Small intestine (tissue), 7 donors: Measurements from ENCODE around the gene PHYHIPL. TPM values are rescaled to one million over a fixed set of nuclear protein-coding genes. Genes with fewer than 3 reads are reported as not detected.

Experiments
- DNase-seq, 2 donors: peaks; one replicate each; pipeline versions ENCODE4 v3.0.0 to v3.0.0-alpha.2; 2013
- FAIRE-seq: peaks from 2 replicates; lab custom pipeline; 2012; peaks lifted over from hg19 to GRCh38; lab: Jason Lieb, UNC
- H3K27ac ChIP-seq, 3 donors: one replicate each; pipeline ENCODE4 v1.5.1; 2013; ENCODE audit warnings: low read length in 2 of 3, mild to moderate bottlenecking in 2 of 3, control low read depth in 1 of 3, inconsistent platforms in 1 of 3, low read depth in 1 of 3, moderate library complexity in 1 of 3
- H3K27me3 ChIP-seq, 3 donors: one replicate each; pipeline ENCODE4 v1.6.1; 2013; ENCODE audit warnings: low read length in 3 of 3, inconsistent platforms in 1 of 3; ENCODE audit not compliant: control insufficient read depth in 3 of 3, insufficient read depth in 3 of 3
- H3K36me3 ChIP-seq, 3 donors: one replicate each; pipeline ENCODE4 v1.6.1; 2013; ENCODE audit warnings: low read length in 3 of 3, inconsistent platforms in 1 of 3, low read depth in 1 of 3, mild to moderate bottlenecking in 1 of 3, moderate library complexity in 1 of 3; ENCODE audit not compliant: control insufficient read depth in 3 of 3, insufficient read depth in 2 of 3
- H3K4me1 ChIP-seq, 3 donors: one replicate each; pipeline ENCODE4 v1.6.1; 2013; ENCODE audit warnings: low read length in 2 of 3, inconsistent platforms in 1 of 3, low read depth in 1 of 3, mild to moderate bottlenecking in 1 of 3, moderate library complexity in 1 of 3; ENCODE audit not compliant: control insufficient read depth in 3 of 3, insufficient read depth in 2 of 3
- H3K4me3 ChIP-seq, 3 donors: one replicate each; pipeline ENCODE4 v1.5.1; 2013; ENCODE audit warnings: low read length in 3 of 3, control low read depth in 1 of 3, inconsistent platforms in 1 of 3, low read depth in 1 of 3, mild to moderate bottlenecking in 1 of 3, moderate library complexity in 1 of 3
- H3K9me3 ChIP-seq, 2 donors: one replicate each; pipeline ENCODE4 v1.6.1; 2013; ENCODE audit warnings: low read depth in 1 of 2, low read length in 1 of 2; ENCODE audit not compliant: control insufficient read depth in 2 of 2, insufficient read depth in 1 of 2
- WGBS, 3 donors: extraction: QIAGEN DNeasy Blood & Tissue Kit; methylation state at CpG; one replicate each; pipeline ENCODE4 v1.1.7; 2013; 5-methylcytosine and 5-hydroxymethylcytosine counted together
- polyA plus RNA-seq, 4 donors: library from polyadenylated mRNA; stranded (reverse) in 3 of 4; unstranded in 1 of 4; fragments of 200-250 nt in 3 of 4; fragments of 120-200 nt in 1 of 4; gene quantifications; one replicate each; pipeline versions ENCODE4 v1.2.1 to v1.2.3, GENCODE V29; 2013
- donor health status: healthy with polysubstance abuse.
- donor health status: control.
- donor health status: control.
- donor health status: Bipolar disorder and iron deficiency.
- donor health status: healthy.

Gene PHYHIPL
- polyA plus RNA-seq, 4 donors: 7.0 to 19.7 (median 15.1) TPM

- WGBS, 3 donors: 51 to 69% (median 63%) methylated on average over 4 of the region's 4 CpGs
- H3K36me3 ChIP-seq: no peaks in the 10 kb centered on the region
- no peaks in the 10 kb centered on the region for H3K9me3 ChIP-seq
- no peak overlapping the region for H3K4me3 ChIP-seq
- FAIRE-seq (no peak), DNase-seq (no peak)
- no peaks in the 10 kb centered on the region for H3K27me3 ChIP-seq
- no peak overlapping the region for H3K27ac ChIP-seq
- H3K4me1 ChIP-seq: no peaks in the 10 kb centered on the region
Measured at GRCh38 chr10:59290448-59290847, 114.0 kb downstream of the PHYHIPL start.

Other genes starting within 250 kb of the PHYHIPL start
- 1 to 10 TPM in 3 of 4 donors, not detected in 1; 1.1 to 3.3 (median 3.0) TPM for gene FAM13C, start 185.9 kb downstream of the PHYHIPL start, polyA plus RNA-seq